Measurements from ENCODE around the gene EVA1B. TPM values are rescaled to one million over a fixed set of nuclear protein-coding genes. Genes with fewer than 3 reads are reported as not detected.
A peak's percentile ranks its signal among the peaks of the same experiment; 100 is the strongest.

The EVA1B gene
- total RNA-seq, 1 experiment from 2014 or later, result 32.0 TPM

GRCh38 chr1:36359911-36360550 lies 36.6 kb upstream of the EVA1B start (continued):
- TF ChIP-seq ZSCAN18 (CRISPR knock-in tag; IDR thresholded peaks at IDR 0.05), result no peak
- TF ChIP-seq ESRRA (CRISPR knock-in tag; IDR thresholded peaks at IDR 0.05; ENCODE audit: borderline replicate concordance), result no peak
- TF ChIP-seq ZNF317 (CRISPR knock-in tag; IDR thresholded peaks at IDR 0.05; ENCODE audit: borderline replicate concordance, low read depth), result no peak
- no peak for TF ChIP-seq ETV6 (CRISPR knock-in tag; IDR thresholded peaks at IDR 0.05)
- no peak for TF ChIP-seq ZNF263 (CRISPR knock-in tag; IDR thresholded peaks at IDR 0.05; ENCODE audit: low read depth)

DNA sequence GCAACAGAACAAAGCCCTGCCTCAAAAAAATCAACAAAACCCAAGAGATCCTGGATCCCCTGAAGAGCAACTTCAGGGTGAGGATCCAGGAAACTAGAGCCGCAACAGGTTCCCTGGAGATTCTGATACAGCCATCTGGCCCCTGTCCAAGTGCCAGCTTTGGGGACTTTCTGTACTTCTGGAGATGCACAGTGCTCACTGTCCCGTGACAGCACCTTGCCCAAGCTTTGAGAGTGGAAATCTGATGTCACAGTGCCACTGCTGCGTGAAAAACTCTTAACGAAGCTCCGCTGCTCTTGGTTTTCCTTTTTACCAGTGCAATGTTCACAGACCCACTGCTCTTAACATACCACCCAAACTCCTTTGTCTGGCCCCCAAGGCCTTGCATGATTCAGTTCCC lies 35.9 kb upstream of the EVA1B start:
- Mint-ChIP-seq H3K27ac (no peak overlapping the region; the same call in 1 of the 2 replicates), H3K27me3 (ENCODE audit: low read depth) (no peaks in the 10 kb centered on the region), H3K4me3 (no peak overlapping the region), H3K36me3 (peaks cover 22% of the 10 kb centered on the region), H3K4me1 (no peaks in the 10 kb centered on the region), H3K9me3 (no peaks in the 10 kb centered on the region)
- POLR2A ChIA-PET, result no interaction called here
- DNase-seq (ENCODE audit: low spot score), result no peak
- ATAC-seq, result no peak
- TF ChIP-seq NR1H2 (CRISPR knock-in tag; IDR thresholded peaks at IDR 0.05), result no peak
- no peak for TF ChIP-seq SMAD3 (CRISPR knock-in tag; IDR thresholded peaks at IDR 0.05; ENCODE audit: borderline replicate concordance)
- TF ChIP-seq, protein P1, sequence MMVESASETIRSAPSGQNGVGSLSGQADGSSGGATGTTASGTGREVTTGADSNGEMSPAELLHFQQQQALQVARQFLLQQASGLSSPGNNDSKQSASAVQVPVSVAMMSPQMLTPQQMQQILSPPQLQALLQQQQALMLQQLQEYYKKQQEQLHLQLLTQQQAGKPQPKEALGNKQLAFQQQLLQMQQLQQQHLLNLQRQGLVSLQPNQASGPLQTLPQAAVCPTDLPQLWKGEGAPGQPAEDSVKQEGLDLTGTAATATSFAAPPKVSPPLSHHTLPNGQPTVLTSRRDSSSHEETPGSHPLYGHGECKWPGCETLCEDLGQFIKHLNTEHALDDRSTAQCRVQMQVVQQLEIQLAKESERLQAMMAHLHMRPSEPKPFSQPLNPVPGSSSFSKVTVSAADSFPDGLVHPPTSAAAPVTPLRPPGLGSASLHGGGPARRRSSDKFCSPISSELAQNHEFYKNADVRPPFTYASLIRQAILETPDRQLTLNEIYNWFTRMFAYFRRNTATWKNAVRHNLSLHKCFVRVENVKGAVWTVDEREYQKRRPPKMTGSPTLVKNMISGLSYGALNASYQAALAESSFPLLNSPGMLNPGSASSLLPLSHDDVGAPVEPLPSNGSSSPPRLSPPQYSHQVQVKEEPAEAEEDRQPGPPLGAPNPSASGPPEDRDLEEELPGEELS (CRISPR knock-in tag; IDR thresholded peaks at IDR 0.05), result no peak
- TF ChIP-seq ZNF423 (CRISPR knock-in tag; IDR thresholded peaks at IDR 0.05), result no peak
- no peak for TF ChIP-seq IRF2 (CRISPR knock-in tag; IDR thresholded peaks at IDR 0.05; ENCODE audit: borderline replicate concordance, low read depth)
- TF ChIP-seq PRRX2 (CRISPR knock-in tag; IDR thresholded peaks at IDR 0.05), result no peak
- TF ChIP-seq HMGXB4 (CRISPR knock-in tag; IDR thresholded peaks at IDR 0.05), result no peak
- no peak for TF ChIP-seq ZNF671 (CRISPR knock-in tag; IDR thresholded peaks at IDR 0.05)
- TF ChIP-seq NFE2L1 (CRISPR knock-in tag; IDR thresholded peaks at IDR 0.05), result no peak
- CTCF ChIA-PET, result interaction anchor here (2.3 kb wide), 1 partner anchor 10 kb away, joined by 15 read pairs; no protein-coding TSS in a partner anchor

DNA sequence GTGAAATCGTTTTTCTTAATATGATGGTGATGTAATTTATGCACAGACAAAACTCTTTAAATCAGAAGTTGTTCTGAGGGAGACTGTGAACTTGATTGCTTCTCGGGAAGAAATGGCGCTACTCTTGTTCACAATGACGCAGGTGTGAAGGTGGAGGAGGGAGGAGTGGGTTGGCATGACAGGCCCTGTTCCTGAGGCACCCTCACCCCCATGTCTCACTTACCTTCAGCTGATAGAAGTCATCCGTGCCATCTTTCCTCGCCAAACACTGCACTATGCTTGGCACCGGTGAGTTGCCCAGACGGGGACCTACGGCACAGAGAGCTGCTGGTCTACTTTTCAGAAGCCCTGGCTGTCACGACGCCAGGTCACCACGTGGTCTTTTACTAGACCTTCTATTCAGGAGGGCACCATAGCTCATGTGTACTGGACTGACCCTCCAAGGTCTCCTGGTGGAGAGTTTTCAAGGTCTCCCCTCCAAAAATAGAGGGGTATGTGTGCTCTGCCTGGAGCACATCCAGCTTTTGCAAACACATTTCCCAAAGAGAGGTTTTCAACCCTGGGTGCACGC lies 35.2 kb upstream of the EVA1B start:
- Mint-ChIP-seq H3K27me3 (ENCODE audit: low read depth) (no peaks in the 10 kb centered on the region), H3K36me3 (peaks cover 26% of the 10 kb centered on the region), H3K27ac (no peak overlapping the region; the same call in 1 of the 2 replicates), H3K9me3 (no peaks in the 10 kb centered on the region), H3K4me3 (no peak overlapping the region), H3K4me1 (no peaks in the 10 kb centered on the region)
- DNase-seq (ENCODE audit: low spot score) (no peak), ATAC-seq (no peak)
- CTCF ChIA-PET, result interaction anchor here (1.2 to 2.8 kb wide), 3 partner anchors 10 to 209 kb away, joined by 4 to 11 read pairs (median 6); partner anchors contain the start of gene TRAPPC3
- POLR2A ChIA-PET, result no interaction called here
- TF ChIP-seq OVOL2 (CRISPR knock-in tag; IDR thresholded peaks at IDR 0.05; ENCODE audit: borderline replicate concordance), result no peak

DNA sequence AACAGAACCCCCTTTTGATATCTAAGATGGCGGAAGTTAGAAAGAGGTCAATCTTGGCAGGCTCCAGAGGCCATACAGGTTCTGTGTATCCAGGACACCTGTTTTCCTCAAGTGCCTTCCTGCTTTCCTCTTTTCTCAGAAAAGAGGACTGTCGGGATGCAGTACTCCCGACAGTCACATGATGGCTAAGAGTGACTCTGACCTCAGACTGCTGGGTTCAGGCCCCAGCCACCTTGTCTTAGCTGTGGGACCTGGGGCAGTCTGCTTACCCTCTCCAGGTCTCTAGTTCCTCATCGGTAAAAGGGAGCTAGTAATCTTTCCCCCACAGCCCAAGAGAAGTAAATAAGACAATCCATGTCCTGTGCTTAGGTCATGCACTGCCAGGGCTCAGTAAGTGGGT lies 32.4 kb upstream of the EVA1B start:
- TF ChIP-seq, protein P2, sequence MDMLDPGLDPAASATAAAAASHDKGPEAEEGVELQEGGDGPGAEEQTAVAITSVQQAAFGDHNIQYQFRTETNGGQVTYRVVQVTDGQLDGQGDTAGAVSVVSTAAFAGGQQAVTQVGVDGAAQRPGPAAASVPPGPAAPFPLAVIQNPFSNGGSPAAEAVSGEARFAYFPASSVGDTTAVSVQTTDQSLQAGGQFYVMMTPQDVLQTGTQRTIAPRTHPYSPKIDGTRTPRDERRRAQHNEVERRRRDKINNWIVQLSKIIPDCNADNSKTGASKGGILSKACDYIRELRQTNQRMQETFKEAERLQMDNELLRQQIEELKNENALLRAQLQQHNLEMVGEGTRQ (CRISPR knock-in tag; IDR thresholded peaks at IDR 0.05), result peak; percentile 30; the same call in 1 of the 2 replicates
- no peak for TF ChIP-seq NFE2L1 (CRISPR knock-in tag; IDR thresholded peaks at IDR 0.05)
- Mint-ChIP-seq H3K36me3 (peaks cover 31% of the 10 kb centered on the region), H3K27ac (0 out of 2 replicates have a peak overlapping the region, but pooled peaks have one; percentile 63), H3K4me3 (no peak overlapping the region), H3K27me3 (ENCODE audit: low read depth) (no peaks in the 10 kb centered on the region), H3K9me3 (no peaks in the 10 kb centered on the region), H3K4me1 (peaks cover 8% of the 10 kb centered on the region)
- DNase-seq (ENCODE audit: low spot score) (no peak), ATAC-seq (peak; percentile 66)
- CTCF ChIA-PET, result interaction anchor here (0.9 to 2.8 kb wide), 3 partner anchors 11 to 13 kb away, joined by 3 to 14 read pairs (median 11); no protein-coding TSS in a partner anchor
- POLR2A ChIA-PET, result no interaction called here

All from WTC11 (cell line).